IMR-90 (cell line): Measurements from ENCODE around the gene STON2. TPM values are rescaled to one million over a fixed set of nuclear protein-coding genes. Genes with fewer than 3 reads are reported as not detected.

Source experiments
- ATAC-seq: fragments of 200-7000 bp; cut with Tn5 transposase; 2 replicates; pipeline ENCODE4 v1.9.1; 2020; ENCODE audit warnings: low read depth, mild to moderate bottlenecking, moderate library complexity
- BruUV-seq: library from RNA; stranded (reverse); fragments of 400-500 nt; replicated peaks from 2 replicates; lab custom pipeline; 2021; lab: Mats Ljungman, UMichigan
- CTCF ChIA-PET: fragments of 300-600 bp; formaldehyde crosslinking; extraction: SDS; loops from one replicate; lab custom pipeline; 2021; ENCODE audit warnings: antibody characterized with exemption; lab: Yijun Ruan, JAX
- POLR2A ChIA-PET: fragments of 300-600 bp; sonication (Branson Sonifier 250); formaldehyde crosslinking; loops from one replicate; lab custom pipeline; 2022; ENCODE audit warnings: antibody characterized with exemption; ENCODE audit not compliant: unreplicated experiment; lab: Charles Lee
- DNase-seq: peaks from one replicate; pipeline ENCODE4 v3.0.0; 2013
- H2AFZ ChIP-seq: replicated peaks from 2 replicates; pipeline ENCODE3; 2013; ENCODE audit warnings: low read length, mild to moderate bottlenecking; ENCODE audit not compliant: poor library complexity
- H2AK5ac ChIP-seq: 2 replicates; pipeline ENCODE4 v1.6.1; 2013; ENCODE audit warnings: low read depth, low read length, inconsistent platforms
- H2AK9ac ChIP-seq: replicated peaks from 2 replicates; pipeline ENCODE3; 2013; ENCODE audit warnings: mild to moderate bottlenecking, low read depth, low read length, moderate library complexity; ENCODE audit not compliant: poor library complexity
- H2BK120ac ChIP-seq: 2 replicates; pipeline ENCODE4 v1.6.1; 2013; ENCODE audit warnings: low read depth, low read length, inconsistent platforms
- H2BK15ac ChIP-seq: 3 replicates; pipeline ENCODE4 v1.6.1; 2013; ENCODE audit warnings: low read depth, low read length, inconsistent platforms
- H2BK20ac ChIP-seq: 2 replicates; pipeline ENCODE4 v1.6.1; 2013; ENCODE audit warnings: low read depth, mild to moderate bottlenecking, inconsistent platforms, low read length, moderate library complexity
- H2BK5ac ChIP-seq: 2 replicates; pipeline ENCODE4 v1.6.1; 2013; ENCODE audit warnings: mild to moderate bottlenecking, low read depth, low read length, inconsistent platforms; ENCODE audit not compliant: poor library complexity, severe bottlenecking
- H3K14ac ChIP-seq: replicated peaks from 2 replicates; pipeline ENCODE4 v1.6.1; 2013; ENCODE audit warnings: low read depth, low read length, inconsistent platforms
- H3K18ac ChIP-seq: 2 replicates; pipeline ENCODE4 v1.6.1; 2013; ENCODE audit warnings: low read depth, low read length, control low read depth
- H3K23ac ChIP-seq: 2 replicates; pipeline ENCODE4 v1.6.1; 2013; ENCODE audit warnings: low read depth, low read length, inconsistent platforms
- H3K27ac ChIP-seq: 2 replicates; pipeline ENCODE4 v1.5.1; 2013; ENCODE audit warnings: mild to moderate bottlenecking, control low read depth, low read length; ENCODE audit not compliant: insufficient read depth
- H3K27me3 ChIP-seq: 2 replicates; pipeline ENCODE4 v1.6.1; 2013; ENCODE audit warnings: low read length; ENCODE audit not compliant: control insufficient read depth, insufficient read depth
- H3K36me3 ChIP-seq: 2 replicates; pipeline ENCODE4 v1.6.1; 2013; ENCODE audit warnings: low read length, mixed read lengths; ENCODE audit not compliant: control insufficient read depth, insufficient read depth
- H3K4ac ChIP-seq: 2 replicates; pipeline ENCODE4 v1.6.1; 2013; ENCODE audit warnings: low read depth, low read length, inconsistent platforms
- H3K4me1 ChIP-seq: 2 replicates; pipeline ENCODE4 v1.6.1; 2013; ENCODE audit warnings: low read length, mixed read lengths; ENCODE audit not compliant: control insufficient read depth, insufficient read depth
- H3K4me2 ChIP-seq: 2 replicates; pipeline ENCODE4 v1.6.1; 2013; ENCODE audit warnings: low read depth, mild to moderate bottlenecking, control low read depth, low read length, moderate library complexity
- H3K4me3 ChIP-seq: 2 replicates; pipeline ENCODE4 v1.5.1; 2013; ENCODE audit warnings: low read depth, mild to moderate bottlenecking, control low read depth, low read length, moderate library complexity; ENCODE audit not compliant: insufficient read depth
- H3K56ac ChIP-seq: 2 replicates; pipeline ENCODE4 v1.6.1; 2013; ENCODE audit warnings: low read length, inconsistent platforms; ENCODE audit not compliant: insufficient read depth; ENCODE audit errors: extremely low read depth
- H3K79me1 ChIP-seq, 2 experiments: 2 replicates each; pipeline ENCODE4 v1.6.1; 2013; ENCODE audit warnings: low read length in 2 of 2, inconsistent platforms in 1 of 2, low read depth in 1 of 2
- H3K9ac ChIP-seq: 2 replicates; pipeline ENCODE4 v1.6.1; 2013; ENCODE audit warnings: low read depth, low read length, control low read depth
- H3K9me1 ChIP-seq: 2 replicates; pipeline ENCODE4 v1.6.1; 2013; ENCODE audit warnings: low read length, inconsistent platforms; ENCODE audit not compliant: insufficient read depth
- H3K9me3 ChIP-seq: 2 replicates; pipeline ENCODE4 v1.6.1; 2013; ENCODE audit warnings: low read length; ENCODE audit not compliant: control insufficient read depth, insufficient read depth
- H4K20me1 ChIP-seq: 2 replicates; pipeline ENCODE4 v1.6.1; 2013; ENCODE audit warnings: low read length, inconsistent platforms; ENCODE audit not compliant: insufficient read depth
- H4K5ac ChIP-seq: 2 replicates; pipeline ENCODE4 v1.6.1; 2013; ENCODE audit warnings: mild to moderate bottlenecking, low read depth, low read length, control low read depth
- H4K8ac ChIP-seq, 2 experiments: 2 replicates each; pipeline ENCODE4 v1.6.1; 2013; ENCODE audit warnings: low read depth in 2 of 2, low read length in 2 of 2, control low read depth in 1 of 2, inconsistent platforms in 1 of 2
- H4K91ac ChIP-seq: 2 replicates; pipeline ENCODE4 v1.6.1; 2013; ENCODE audit warnings: low read depth, low read length, inconsistent platforms; ENCODE audit not compliant: insufficient read depth
- BHLHE40 ChIP-seq: fragments of 150-350 bp; IDR thresholded peaks from 2 replicates; pipeline ENCODE4 v1.6.1; 2016; ENCODE audit warnings: mild to moderate bottlenecking, low read depth, low read length
- CEBPB ChIP-seq: IDR thresholded peaks from 2 replicates; pipeline ENCODE4 v1.6.1; 2012; ENCODE audit warnings: low read depth, low read length, improper control_type of control experiment
- CHD1 ChIP-seq: IDR thresholded peaks from 2 replicates; pipeline ENCODE4 v1.6.1; 2012; ENCODE audit warnings: low read depth, low read length, improper control_type of control experiment
- CTCF ChIP-seq: conservative IDR thresholded peaks from 2 replicates; pipeline ENCODE4 v1.5.1; 2012; ENCODE audit warnings: mild to moderate bottlenecking, low read depth, low read length, improper control_type of control experiment
- ELK1 ChIP-seq: fragments of 150-350 bp; IDR thresholded peaks from 2 replicates; pipeline ENCODE4 v1.6.1; 2016; ENCODE audit warnings: low read depth, mild to moderate bottlenecking, low read length, moderate library complexity, borderline replicate concordance
- FOS ChIP-seq: fragments of 150-350 bp; IDR thresholded peaks from 2 replicates; pipeline ENCODE4 v1.6.1; 2016; ENCODE audit warnings: low read depth, low read length
- MAFK ChIP-seq: IDR thresholded peaks from 2 replicates; pipeline ENCODE4 v1.6.1; 2012; ENCODE audit warnings: low read depth, low read length, improper control_type of control experiment
- MAZ ChIP-seq: IDR thresholded peaks from 2 replicates; pipeline ENCODE4 v1.6.1; 2012; ENCODE audit warnings: low read depth, mild to moderate bottlenecking, low read length, improper control_type of control experiment, moderate library complexity, borderline replicate concordance
- MXI1 ChIP-seq: IDR thresholded peaks from 2 replicates; pipeline ENCODE4 v1.6.1; 2012; ENCODE audit warnings: low read depth, mild to moderate bottlenecking, low read length, moderate library complexity, borderline replicate concordance
- NFE2L2 ChIP-seq: fragments of 150-350 bp; IDR thresholded peaks from 2 replicates; pipeline ENCODE4 v1.6.1; 2016; ENCODE audit warnings: low read depth, mild to moderate bottlenecking, low read length
- POLR2A ChIP-seq: IDR thresholded peaks from 2 replicates; pipeline ENCODE4 v1.6.1; 2012; ENCODE audit warnings: mild to moderate bottlenecking, low read depth, low read length
- RAD21 ChIP-seq: IDR thresholded peaks from 2 replicates; pipeline ENCODE4 v1.6.1; 2012; ENCODE audit warnings: low read length, improper control_type of control experiment
- RCOR1 ChIP-seq: IDR thresholded peaks from 2 replicates; pipeline ENCODE4 v1.6.1; 2012; ENCODE audit warnings: mild to moderate bottlenecking, low read length, improper control_type of control experiment; ENCODE audit not compliant: insufficient replicate concordance
- RFX5 ChIP-seq: IDR thresholded peaks from 2 replicates; pipeline ENCODE4 v1.8.0; 2012; ENCODE audit warnings: low read depth, mild to moderate bottlenecking, low read length, moderate library complexity
- SMC3 ChIP-seq: fragments of 150-350 bp; IDR thresholded peaks from 2 replicates; pipeline ENCODE4 v1.6.1; 2016; ENCODE audit warnings: low read depth, mild to moderate bottlenecking, antibody characterized with exemption, low read length, moderate library complexity
- USF2 ChIP-seq: fragments of 150-350 bp; IDR thresholded peaks from 2 replicates; pipeline ENCODE4 v1.6.1; 2017; ENCODE audit warnings: mild to moderate bottlenecking, antibody characterized with exemption, low read length, low read depth
- WGBS, 2 experiments: methylation state at CpG; one replicate each; pipeline versions ENCODE4 v1.1.5 to v1.1.7; 2013; ENCODE audit warnings: missing lambda C conversion rate in 2 of 2; ENCODE audit not compliant: insufficient read length in 1 of 2; ENCODE audit errors: extremely low coverage in 2 of 2; 5-methylcytosine and 5-hydroxymethylcytosine counted together
- dilution Hi-C: fragments of 300-500 bp; cut with HindIII; formaldehyde crosslinking; loops from one replicate; pipeline ENCODE4 v1.14.3; 2018; ENCODE audit warnings: low sequenced_read_pairs; ENCODE audit not compliant: unreplicated experiment
- in situ Hi-C: fragments of 300-500 bp; cut with MboI; formaldehyde crosslinking; loops from 3 replicates; pipeline ENCODE4 v1.14.3; 2019; ENCODE audit warnings: low sequenced_read_pairs, inconsistent platforms, mixed read lengths
- intact Hi-C: fragments of 100-400 bp; cut with micrococcal nuclease; formaldehyde crosslinking; loops from 2 replicates; pipeline ENCODE4 v1.10.0; 2022
- polyA plus RNA-seq, 3 experiments: library from polyadenylated mRNA; depleted of rRNA; stranded (reverse); fragments of >200 nt; gene quantifications; 2 replicates each; pipeline ENCODE4 v1.2.3, GENCODE V29; 2012; ENCODE audit warnings: low replicate concordance in 1 of 3
- total RNA-seq: library from RNA; depleted of rRNA; stranded (reverse); fragments of >200 nt; gene quantifications from 2 replicates; pipeline ENCODE4 v1.2.3, GENCODE V29; 2012

The STON2 gene
- total and polyA plus RNA-seq, 2 of the 4 experiments (the other 2 are of a cell fraction), result not detected

- in situ Hi-C loops, result no loop called here
- no peaks in the 10 kb centered on the region for H3K79me1 ChIP-seq
- POLR2A ChIA-PET, result no interaction called here
- no peak overlapping the region for H3K14ac ChIP-seq
- H4K91ac ChIP-seq, result no peak overlapping the region
- no peak overlapping the region for H2BK5ac ChIP-seq
- no peak overlapping the region for H4K5ac ChIP-seq
- BruUV-seq, result no TSS peak
- no peak overlapping the region for H3K4me2 ChIP-seq
- H3K4ac ChIP-seq, result no peak overlapping the region
- no peak overlapping the region for H2BK20ac ChIP-seq
- no peak overlapping the region for H3K56ac ChIP-seq
- no peak overlapping the region for H3K18ac ChIP-seq
- H3K9ac ChIP-seq, result no peak overlapping the region
- CTCF ChIA-PET, result no interaction called here
- H2AFZ ChIP-seq, result no peak overlapping the region
- H3K27me3 ChIP-seq, result peaks cover 25% of the 10 kb centered on the region
- no peaks in the 10 kb centered on the region for H4K20me1 ChIP-seq
- no peak overlapping the region for H2BK15ac ChIP-seq
- no peak for TF ChIP-seq CTCF
- TF ChIP-seq BHLHE40, result no peak
- TF ChIP-seq SMC3, result no peak
- no peak for TF ChIP-seq MAFK
- no peak for TF ChIP-seq RAD21
- no peak for TF ChIP-seq USF2
- TF ChIP-seq CEBPB, result no peak
- TF ChIP-seq MXI1, result no peak
- no peak for TF ChIP-seq NFE2L2
- no peak for TF ChIP-seq POLR2A
- TF ChIP-seq RCOR1, result no peak
- no peak for TF ChIP-seq RFX5
- TF ChIP-seq CHD1, result no peak
- TF ChIP-seq MAZ, result no peak
- no peak for TF ChIP-seq FOS
- TF ChIP-seq ELK1, result no peak
- no peaks in the 10 kb centered on the region for H3K36me3 ChIP-seq
- H3K27ac ChIP-seq, result no peak overlapping the region
- dilution Hi-C loops, result no loop called here
- no peak overlapping the region for H2AK5ac ChIP-seq
- H2BK120ac ChIP-seq, result no peak overlapping the region
- no peaks in the 10 kb centered on the region; the same call in 1 of the 2 replicates for H3K4me1 ChIP-seq
- H2AK9ac ChIP-seq, result no peak overlapping the region
- DNase-seq (no peak), ATAC-seq (no peak)
- no peak overlapping the region for H3K23ac ChIP-seq
- intact Hi-C loops, result no loop called here
- no peak overlapping the region for H4K8ac ChIP-seq
- no peaks in the 10 kb centered on the region for H3K9me3 ChIP-seq
- no peaks in the 10 kb centered on the region for H3K9me1 ChIP-seq
- no peak overlapping the region for H3K4me3 ChIP-seq
- no CpG with 5 or more reads among the region's 5 CpGs for WGBS, 2 experiments
Observed at GRCh38 chr14:81430235-81430634, 30.1 kb upstream of the STON2 start.
